AG08395 (cell line): ENCODE results near the gene SECTM1.
"Not testable (repeated sequence)": the region's sequence is repeated elsewhere in the genome, so short reads cannot be mapped to it uniquely, and the experiment has no call there.

Experiments used
- DNase-seq: peaks from one replicate; pipeline ENCODE4 v3.0.0; 2012; ENCODE audit warnings: mixed read lengths, low spot score

SECTM1 gene

GRCh38 chr17:82333279-82334171 lies at the start of gene SECTM1:
TSS of gene SECTM1 (minus strand) at chr17:82333766. CDS start at chr17:82327240, 6,526 bp downstream.
- DNase-seq, result peak; percentile 72

GRCh38 chr17:82382933-82383255 lies 49.3 kb upstream of the SECTM1 start:
- DNase-seq, result no peak

DNA sequence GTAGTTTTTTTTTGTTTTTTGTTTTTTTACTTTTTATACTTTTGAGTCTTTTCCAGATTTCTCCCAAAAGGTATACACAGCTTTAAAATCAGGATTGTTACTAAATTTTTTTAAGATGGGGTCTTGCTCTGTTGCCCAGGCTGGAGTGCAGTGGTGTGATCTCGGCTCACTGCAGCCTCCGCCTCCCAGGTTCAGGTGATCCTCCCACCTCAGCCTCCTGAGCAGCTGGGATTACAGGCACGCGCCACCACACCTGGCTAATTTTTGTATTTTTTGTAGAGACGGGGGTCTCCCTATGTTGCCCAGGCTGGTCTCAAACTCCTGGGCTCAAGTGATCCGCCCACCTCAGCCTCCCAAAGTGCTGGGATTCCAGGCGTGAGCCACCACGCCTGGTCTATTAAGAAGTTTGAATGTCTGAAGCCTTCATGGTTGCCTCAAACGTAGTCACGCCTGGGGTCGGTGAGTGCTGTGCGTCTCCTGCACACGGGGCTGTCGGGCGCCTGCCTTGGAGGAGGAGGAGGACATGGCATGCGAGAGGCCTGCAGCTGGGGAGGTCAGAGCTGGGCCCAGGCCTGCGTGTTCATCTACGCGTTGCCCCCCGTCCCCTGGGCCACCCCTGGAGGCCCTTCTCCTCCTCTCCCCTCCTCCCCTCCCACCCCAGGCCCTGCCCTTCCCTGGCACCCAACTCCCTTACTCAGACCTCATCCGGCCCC lies 48.8 kb upstream of the SECTM1 start:
- not testable (repeated sequence) for DNase-seq

- not testable (repeated sequence) for DNase-seq
Measured at GRCh38 chr17:82381703-82382009, 48.1 kb upstream of the SECTM1 start.

DNA sequence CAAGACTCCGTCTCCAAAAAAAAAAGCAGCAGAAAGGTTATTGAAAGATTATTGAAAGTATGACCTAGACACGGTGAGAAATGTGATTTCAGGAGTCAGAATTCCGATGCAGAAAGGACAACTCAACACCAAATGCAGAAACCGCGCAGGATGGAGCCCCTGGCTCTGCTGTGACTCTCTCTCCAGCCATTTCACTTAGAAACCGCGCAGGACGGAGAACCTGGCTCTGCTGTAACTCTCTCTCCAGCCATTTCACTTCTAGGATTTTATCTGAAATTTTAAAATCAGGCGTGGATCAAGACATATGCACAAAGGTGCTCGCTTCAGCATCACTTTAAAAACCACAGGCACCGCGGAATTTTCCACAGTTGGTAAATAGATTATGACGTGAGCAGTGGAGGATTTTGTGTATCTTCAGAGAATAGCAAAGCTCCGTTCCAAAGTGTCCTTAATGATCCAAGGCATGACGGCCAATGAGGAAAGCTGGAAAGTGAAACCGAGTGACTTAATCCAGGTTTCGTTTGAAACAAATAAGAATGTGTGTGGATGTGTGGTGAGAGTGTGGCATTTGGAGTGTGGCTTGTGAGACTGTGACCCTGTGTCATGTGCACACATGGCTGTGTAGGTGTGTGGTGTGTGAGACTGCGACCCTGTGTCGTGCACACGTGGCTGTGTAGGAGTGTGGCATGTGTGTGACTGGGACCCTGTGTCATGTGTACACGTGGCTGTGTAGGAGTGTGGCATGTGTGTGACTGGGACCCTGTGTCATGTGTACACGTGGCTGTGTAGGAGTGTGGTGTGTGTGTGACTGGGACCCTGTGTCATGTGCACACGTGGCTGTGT lies 47.5 kb upstream of the SECTM1 start:
- peak; percentile 36 for DNase-seq

- no peak for DNase-seq
Measured at GRCh38 chr17:82378741-82379021, 45.1 kb upstream of the SECTM1 start.

GRCh38 chr17:82377924-82378740 lies 44.6 kb upstream of the SECTM1 start:
- DNase-seq, result no peak

GRCh38 chr17:82377294-82377693 lies 43.7 kb upstream of the SECTM1 start:
- DNase-seq, result not testable (repeated sequence)

DNA sequence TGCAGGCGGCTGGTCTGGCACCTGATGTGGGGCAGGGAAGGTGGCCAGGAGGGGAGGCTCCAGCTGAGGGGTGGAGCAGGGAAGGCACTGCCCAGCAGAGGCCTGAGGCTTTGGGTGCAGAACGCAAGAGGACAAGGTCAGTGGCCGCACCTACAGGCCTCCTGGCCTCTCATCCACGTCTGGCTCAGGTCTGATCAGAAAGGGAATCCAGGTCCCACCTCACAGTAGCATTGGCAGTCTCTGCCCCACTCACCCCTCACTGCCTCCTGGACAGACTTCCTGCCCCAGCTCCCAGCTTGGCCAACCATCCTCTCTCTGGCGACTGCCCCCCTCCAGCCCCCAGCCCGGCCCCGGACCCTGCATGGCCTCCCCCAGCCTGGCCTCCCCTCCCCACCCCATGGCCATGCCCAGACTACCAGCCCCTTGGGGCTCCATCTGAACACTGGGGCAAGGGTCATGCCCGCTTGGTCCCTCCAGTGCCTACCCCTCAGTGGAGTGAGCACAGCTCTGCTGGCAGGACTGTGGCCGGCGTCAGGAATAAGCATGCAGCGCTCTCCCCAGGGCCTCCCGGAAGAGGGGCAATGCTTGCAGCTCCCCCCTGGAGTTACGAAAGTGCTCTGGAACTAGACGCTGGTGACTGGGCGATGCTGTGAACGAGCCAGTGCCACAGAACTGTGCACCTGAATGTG lies 42.6 kb upstream of the SECTM1 start:
- DNase-seq, result no peak

GRCh38 chr17:82375359-82376041 lies 41.9 kb upstream of the SECTM1 start:
- DNase-seq, result no peak

DNA sequence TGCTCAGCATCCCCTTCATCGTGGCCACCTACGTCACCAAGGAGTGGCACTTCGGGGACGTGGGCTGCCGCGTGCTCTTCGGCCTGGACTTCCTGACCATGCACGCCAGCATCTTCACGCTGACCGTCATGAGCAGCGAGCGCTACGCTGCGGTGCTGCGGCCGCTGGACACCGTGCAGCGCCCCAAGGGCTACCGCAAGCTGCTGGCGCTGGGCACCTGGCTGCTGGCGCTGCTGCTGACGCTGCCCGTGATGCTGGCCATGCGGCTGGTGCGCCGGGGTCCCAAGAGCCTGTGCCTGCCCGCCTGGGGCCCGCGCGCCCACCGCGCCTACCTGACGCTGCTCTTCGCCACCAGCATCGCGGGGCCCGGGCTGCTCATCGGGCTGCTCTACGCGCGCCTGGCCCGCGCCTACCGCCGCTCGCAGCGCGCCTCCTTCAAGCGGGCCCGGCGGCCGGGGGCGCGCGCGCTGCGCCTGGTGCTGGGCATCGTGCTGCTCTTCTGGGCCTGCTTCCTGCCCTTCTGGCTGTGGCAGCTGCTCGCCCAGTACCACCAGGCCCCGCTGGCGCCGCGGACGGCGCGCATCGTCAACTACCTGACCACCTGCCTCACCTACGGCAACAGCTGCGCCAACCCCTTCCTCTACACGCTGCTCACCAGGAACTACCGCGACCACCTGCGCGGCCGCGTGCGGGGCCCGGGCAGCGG lies 41.2 kb upstream of the SECTM1 start:
- DNase-seq, result no peak

- no peak for DNase-seq
Measured at GRCh38 chr17:82373731-82374625, 40.4 kb upstream of the SECTM1 start.

DNA sequence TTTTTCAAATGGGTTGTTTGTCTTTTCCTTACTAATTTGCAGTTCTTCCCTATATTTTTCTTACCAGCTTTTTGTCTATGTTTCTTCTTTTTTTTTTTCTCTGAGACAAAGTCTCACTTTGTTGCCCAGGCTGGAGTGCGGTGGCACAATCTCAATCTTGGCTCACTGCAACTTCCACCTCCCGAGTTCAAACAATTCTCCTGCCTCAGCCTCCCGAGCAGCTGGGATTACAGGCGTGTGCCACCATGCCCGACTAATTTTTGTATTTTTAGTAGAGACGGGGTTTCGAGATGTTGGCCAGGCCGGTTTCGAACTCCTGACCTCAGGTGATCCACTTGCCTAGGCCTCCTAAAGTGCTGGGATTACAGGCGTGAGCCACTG lies 39.5 kb upstream of the SECTM1 start:
- DNase-seq, result not testable (repeated sequence)

DNA sequence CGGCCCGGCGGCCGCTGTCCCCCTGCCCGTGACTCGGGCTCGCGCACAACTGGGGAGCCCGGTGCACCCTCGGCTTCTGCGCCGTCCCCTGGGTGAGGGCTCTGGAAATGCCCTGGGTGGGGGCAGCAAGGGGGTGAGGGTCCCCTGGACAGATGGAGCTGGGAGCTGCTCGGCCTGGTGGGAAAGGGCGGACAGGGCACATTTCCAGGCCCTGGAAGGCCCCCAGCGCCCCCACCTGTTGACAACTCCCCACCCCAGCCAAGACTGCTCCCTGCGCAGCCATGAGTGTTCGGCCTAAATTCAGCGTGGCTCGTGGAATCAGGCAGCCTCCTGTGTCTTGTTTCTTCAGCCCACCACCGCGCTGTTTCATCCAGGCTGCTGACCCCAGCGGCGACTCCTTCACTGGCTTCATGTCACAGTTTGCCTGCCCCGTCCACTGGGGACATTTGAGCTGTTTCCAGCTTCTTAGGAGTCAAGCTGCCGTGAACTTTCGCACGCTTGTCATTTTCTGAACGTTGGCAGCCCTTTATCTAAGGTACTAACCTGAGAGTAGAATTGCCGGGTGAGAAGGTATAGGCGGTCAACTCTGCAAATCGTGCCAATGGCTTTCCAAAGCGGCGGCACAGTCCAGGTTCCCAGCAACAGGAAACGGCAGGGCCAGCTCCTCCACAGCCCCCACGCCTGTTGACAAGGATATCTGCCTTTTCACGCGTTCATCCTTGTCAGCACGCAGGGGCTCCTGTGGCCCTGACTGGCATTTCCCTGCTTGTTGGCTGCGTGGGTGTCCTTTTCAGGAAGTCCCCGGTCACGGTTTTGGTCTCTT lies 38.9 kb upstream of the SECTM1 start:
- DNase-seq, result no peak

DNA sequence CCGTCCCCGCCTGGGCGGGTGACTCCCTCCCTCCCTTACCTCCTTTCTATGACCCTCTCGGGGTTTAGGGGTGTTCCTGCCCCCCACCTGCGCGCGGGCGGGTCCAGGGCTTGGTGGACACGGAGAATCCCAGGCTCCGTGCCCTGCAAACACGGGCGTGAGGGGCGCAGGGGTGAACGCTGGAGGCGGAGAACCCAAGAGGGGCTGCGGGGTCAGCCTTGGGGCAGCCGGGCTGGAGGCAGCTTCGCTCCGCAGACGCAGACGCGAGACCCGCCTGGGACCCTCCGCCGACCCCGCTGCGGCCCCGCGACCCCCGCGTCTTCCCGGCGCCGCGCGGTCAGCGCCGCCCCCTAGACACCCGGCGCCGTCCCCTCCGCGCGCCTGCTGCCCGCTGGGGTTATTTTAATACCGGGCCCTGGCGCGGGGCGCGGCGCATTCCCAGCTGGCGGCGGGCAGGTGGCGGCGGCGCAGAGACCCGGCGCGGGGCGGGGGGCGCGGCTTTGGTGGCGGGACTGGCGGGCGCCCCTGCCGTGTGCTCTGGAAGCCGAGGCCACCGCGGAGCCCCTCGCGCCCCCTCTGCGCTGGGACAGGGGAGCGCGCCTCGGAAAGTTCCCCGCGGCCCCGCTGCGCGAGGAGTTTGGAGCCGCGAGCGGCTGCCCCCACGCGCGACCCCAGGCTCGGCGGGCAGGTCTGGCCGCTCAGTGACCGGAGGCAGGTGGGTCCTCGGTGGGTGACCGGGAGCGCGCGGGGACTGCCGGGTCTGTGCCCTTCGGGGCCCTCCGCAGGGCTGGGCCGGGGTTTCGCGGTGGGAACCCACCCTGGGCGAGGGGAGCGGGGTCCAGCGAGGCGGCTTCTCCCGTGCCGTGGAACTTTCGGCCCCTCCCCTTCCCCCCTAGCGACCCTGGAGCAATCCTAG lies 38.0 kb upstream of the SECTM1 start, which contains the start of gene UTS2R:
TSS of gene UTS2R (plus strand) at position 433 of the 916 bp plus-strand sequence. CDS start 2,560 bp downstream, outside the sequence.
- no peak for DNase-seq

DNA sequence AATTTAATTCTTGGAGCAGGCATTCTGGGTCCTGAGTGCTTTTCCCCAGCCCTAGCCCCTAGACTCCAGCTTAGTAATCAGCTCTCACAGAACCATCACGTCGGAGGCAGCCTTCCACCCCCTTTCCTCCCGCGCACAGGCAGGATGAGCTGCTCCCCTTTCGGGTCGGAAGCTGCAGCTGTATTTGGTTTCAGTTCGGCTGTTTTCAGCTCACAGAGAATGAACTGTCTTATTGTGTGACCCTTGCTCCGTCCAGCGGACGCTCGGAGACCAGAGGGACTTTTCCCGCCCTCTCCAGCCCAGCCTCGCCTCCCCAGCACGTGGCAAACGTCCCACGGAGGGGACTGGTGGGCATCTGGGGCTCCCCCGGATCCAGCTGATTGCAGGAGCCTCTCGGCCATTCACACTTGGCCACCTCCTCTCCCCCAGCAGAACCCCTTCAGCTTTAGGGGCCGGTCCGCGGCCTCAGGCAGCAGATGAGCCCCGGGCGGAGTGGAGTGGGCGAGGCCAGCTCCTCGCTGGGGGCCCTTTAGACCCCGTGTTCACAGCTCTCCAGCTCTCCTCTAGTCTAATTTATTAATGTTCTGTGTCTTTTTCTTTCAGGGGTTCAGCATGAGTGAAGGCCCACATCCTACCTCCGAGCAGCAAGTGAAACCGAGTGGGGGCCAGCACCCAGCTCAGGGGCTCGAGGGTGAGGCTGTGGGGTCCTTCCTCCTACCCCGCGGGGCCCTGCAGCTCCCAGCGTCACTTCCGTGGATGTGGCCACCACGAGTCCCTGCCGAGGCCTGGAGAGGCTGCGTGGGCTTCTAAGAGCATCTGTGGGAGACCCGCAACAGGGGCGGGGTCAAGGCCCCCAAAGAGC lies 37.1 kb upstream of the SECTM1 start:
- no peak for DNase-seq
